LNCaP clone FGC (cell line): ENCODE measurements around the gene CARD10.

Experiments used
- DNase-seq: peaks from one replicate; pipeline ENCODE4 v3.0.0-alpha.2; 2011; ENCODE audit warnings: low read depth
- H3K4me3 ChIP-seq: 2 replicates; pipeline ENCODE4 v1.5.1; 2011; ENCODE audit warnings: mild to moderate bottlenecking, low read depth, low read length, control low read depth
- CTCF ChIP-seq: IDR thresholded peaks from 2 replicates; pipeline ENCODE4 v1.5.1; 2012; ENCODE audit warnings: mild to moderate bottlenecking; ENCODE audit not compliant: control insufficient read depth, insufficient read depth; ENCODE audit errors: extremely low read depth

The CARD10 gene

GRCh38 chr22:37488337-37489135 is 30.7 kb downstream of the CARD10 start:
- no peak overlapping the region for H3K4me3 ChIP-seq
- DNase-seq: no peak
- no peak for TF ChIP-seq CTCF

GRCh38 chr22:37487571-37487970 is 31.6 kb downstream of the CARD10 start:
- DNase-seq: no peak
- no peak for TF ChIP-seq CTCF
- no peak overlapping the region for H3K4me3 ChIP-seq

GRCh38 chr22:37487129-37487528 is 32.1 kb downstream of the CARD10 start:
- TF ChIP-seq CTCF: no peak
- no peak for DNase-seq
- no peak overlapping the region for H3K4me3 ChIP-seq

GRCh38 chr22:37486224-37486845 is 32.9 kb downstream of the CARD10 start, which contains the start of gene MFNG:
TSS of gene MFNG (minus strand) at chr22:37486384. CDS start at chr22:37486177, 207 bp downstream.
- no peak for DNase-seq
- no peak for TF ChIP-seq CTCF
- H3K4me3 ChIP-seq: no peak within 1 kb of the TSS

- no peak overlapping the region for H3K4me3 ChIP-seq
- no peak for DNase-seq
- TF ChIP-seq CTCF: no peak
These were observed 33.6 kb downstream of the CARD10 start for GRCh38 chr22:37485395-37486223.

- no peak for DNase-seq
- TF ChIP-seq CTCF: no peak
- H3K4me3 ChIP-seq: no peak overlapping the region
These were observed 34.5 kb downstream of the CARD10 start for GRCh38 chr22:37484480-37485394.
